ENCODE results near the gene TMPRSS4.

Gene TMPRSS4

GRCh38 chr11:118108513-118108912, 31.6 kb downstream of the TMPRSS4 start:
- POLR2A ChIA-PET = no interaction called here
- DNase-seq (ENCODE audit: low read depth, low spot score) = no peak
- CTCF ChIA-PET = no interaction called here
- no peak overlapping the region for H3K4me3 ChIP-seq (ENCODE audit: low read depth, low read length)
- no peak for TF ChIP-seq CTCF (IDR thresholded peaks at IDR 0.05; ENCODE audit: insufficient read depth, low read length, missing control alignments)

DNA sequence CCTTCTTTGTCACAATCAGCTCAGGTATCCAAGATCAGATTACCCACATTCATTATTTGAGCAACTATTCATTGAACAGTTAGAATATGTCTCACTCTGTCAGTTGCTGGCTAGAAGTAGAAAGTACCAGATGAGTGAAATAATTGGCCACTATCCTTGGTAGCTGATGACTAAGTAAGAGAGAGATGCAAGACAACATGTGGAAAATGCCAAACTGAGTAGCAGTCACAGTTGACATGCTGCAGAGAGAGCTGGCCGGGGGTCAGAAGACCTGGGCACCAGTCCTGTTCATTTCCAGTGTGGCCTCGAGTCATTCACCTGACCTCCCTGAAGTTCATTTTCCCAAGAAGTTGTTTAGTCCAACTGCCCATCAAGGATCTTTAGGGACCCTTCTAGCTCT, 32.4 kb downstream of the TMPRSS4 start:
- no peak for DNase-seq (ENCODE audit: low read depth, low spot score)
- no peak for TF ChIP-seq CTCF (IDR thresholded peaks at IDR 0.05; ENCODE audit: insufficient read depth, low read length, missing control alignments)
- H3K4me3 ChIP-seq (ENCODE audit: low read depth, low read length) = no peak overlapping the region
- ChIA-PET CTCF (no interaction called here), POLR2A (no interaction called here)

GRCh38 chr11:118111019-118111743, 34.3 kb downstream of the TMPRSS4 start:
- CTCF ChIA-PET = no interaction called here
- no peak overlapping the region for H3K4me3 ChIP-seq (ENCODE audit: low read depth, low read length)
- no peak for TF ChIP-seq CTCF (IDR thresholded peaks at IDR 0.05; ENCODE audit: insufficient read depth, low read length, missing control alignments)
- POLR2A ChIA-PET = no interaction called here
- no peak for DNase-seq (ENCODE audit: low read depth, low spot score)

GRCh38 chr11:118111744-118112035, 34.8 kb downstream of the TMPRSS4 start:
- TF ChIP-seq CTCF (IDR thresholded peaks at IDR 0.05; ENCODE audit: insufficient read depth, low read length, missing control alignments) = no peak
- ChIA-PET POLR2A (no interaction called here), CTCF (no interaction called here)
- H3K4me3 ChIP-seq (ENCODE audit: low read depth, low read length) = no peak overlapping the region
- no peak for DNase-seq (ENCODE audit: low read depth, low spot score)

GRCh38 chr11:118112711-118113430, 36.0 kb downstream of the TMPRSS4 start:
- CTCF ChIA-PET = interaction anchor here (1.2 kb wide), 1 partner anchor 85 kb away, joined by 3 read pairs; no protein-coding TSS in a partner anchor
- POLR2A ChIA-PET = no interaction called here

More at GRCh38 chr11:118112711-118113430, 36.0 kb downstream of the TMPRSS4 start:
- no peak for DNase-seq (ENCODE audit: low read depth, low spot score)
- H3K4me3 ChIP-seq (ENCODE audit: low read depth, low read length) = no peak overlapping the region
- TF ChIP-seq CTCF (IDR thresholded peaks at IDR 0.05; ENCODE audit: insufficient read depth, low read length, missing control alignments) = no peak

All from AG04449 (cell line).